OCI-M2 (cell line): Measurements from ENCODE around the gene USP1.

Source experiments
- DNase-seq: peaks from one replicate; lab custom pipeline; 2025; ENCODE audit not compliant: unreplicated experiment; lab: John Stamatoyannopoulos, UW

Gene USP1

GRCh38 chr1:62425041-62425440 is 11.8 kb upstream of the USP1 start:
- DNase-seq, result no peak

DNA sequence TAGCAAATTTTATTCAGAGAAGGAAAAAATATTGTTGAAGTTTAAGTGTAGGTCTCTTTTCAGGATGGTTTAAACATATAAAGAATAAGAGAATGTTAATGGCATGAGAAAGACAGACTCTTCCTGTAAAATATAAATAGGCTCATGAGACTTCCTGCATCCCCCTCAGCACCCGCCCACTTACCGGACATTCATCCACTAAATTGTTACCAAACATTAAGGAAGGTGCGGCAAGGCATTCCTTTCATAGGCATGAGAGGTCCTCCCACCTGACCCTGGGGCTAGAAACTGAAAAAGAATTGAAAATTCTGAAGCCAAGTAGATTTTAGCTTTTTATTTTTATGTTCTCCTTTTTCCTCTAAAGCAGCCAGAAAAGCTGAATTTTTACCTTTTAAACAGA is 10.6 kb upstream of the USP1 start:
- no peak for DNase-seq

GRCh38 chr1:62426794-62427193 is 10.1 kb upstream of the USP1 start:
- DNase-seq, result no peak

DNA sequence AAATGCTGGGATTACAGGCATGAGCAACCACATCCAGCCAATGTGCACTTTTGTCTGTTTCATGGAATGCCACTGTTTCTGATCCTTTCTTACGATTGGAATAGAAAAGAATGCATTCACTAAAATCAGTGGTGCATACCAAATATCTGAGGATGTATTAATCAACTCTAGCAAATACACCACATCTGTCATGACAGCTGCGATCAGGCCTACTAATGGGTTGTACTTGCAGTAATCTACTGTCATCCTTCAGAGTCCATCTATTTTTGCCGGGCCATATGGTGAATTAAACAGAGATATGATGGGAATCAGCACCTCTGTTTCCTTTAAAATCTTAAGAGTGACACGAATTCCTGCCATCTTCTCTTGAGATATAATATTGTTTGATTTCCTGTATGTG is 8.5 kb upstream of the USP1 start:
- no peak for DNase-seq

GRCh38 chr1:62429581-62429980 is 7.3 kb upstream of the USP1 start:
- no peak for DNase-seq

- no peak for DNase-seq
Observed at GRCh38 chr1:62433861-62434617, 2.8 kb upstream of the USP1 start.

DNA sequence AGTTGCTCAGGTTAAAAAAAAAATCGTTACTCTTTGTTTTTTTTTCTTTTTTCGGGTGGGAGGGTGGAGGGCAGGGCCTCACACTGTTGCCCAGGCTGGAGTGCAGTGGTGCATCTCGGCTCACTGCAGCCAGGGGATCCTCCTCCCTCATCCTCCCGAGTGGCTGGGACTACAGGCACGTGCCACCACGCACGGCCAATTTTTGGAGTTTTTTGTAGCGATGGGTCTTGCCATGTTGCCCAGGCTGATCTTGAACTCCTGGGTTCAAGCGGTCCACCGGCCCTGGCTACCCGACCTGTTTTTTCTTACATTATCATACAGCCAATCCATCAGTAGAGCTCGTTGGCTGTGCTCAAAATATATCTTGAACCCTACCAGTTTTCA is 2.2 kb upstream of the USP1 start:
- DNase-seq, result no peak

- DNase-seq, result no peak
Observed at GRCh38 chr1:62435231-62436038, 1.4 kb upstream of the USP1 start.

DNA sequence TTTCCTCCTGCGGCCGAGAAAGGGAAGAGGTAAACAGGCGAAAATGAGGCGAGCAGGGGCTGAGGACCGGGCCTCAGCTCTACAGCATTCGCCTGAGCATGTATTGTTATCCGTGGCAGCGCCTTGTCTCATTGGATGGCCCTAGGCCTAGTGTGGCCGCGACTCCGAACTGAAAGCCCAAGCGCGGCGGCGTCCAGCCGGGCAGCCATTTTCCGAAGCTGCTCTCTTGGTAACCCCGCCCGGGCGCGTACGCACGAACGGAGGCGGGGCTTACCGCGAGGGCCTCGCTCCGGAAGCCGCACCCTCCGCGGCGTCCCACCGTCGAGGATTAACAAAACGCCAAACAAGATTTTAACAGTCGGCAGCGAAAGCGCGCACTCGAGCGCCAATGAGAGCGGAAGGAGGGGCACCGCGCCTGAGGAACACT is 797 bp upstream of the USP1 start:
- no peak for DNase-seq

DNA sequence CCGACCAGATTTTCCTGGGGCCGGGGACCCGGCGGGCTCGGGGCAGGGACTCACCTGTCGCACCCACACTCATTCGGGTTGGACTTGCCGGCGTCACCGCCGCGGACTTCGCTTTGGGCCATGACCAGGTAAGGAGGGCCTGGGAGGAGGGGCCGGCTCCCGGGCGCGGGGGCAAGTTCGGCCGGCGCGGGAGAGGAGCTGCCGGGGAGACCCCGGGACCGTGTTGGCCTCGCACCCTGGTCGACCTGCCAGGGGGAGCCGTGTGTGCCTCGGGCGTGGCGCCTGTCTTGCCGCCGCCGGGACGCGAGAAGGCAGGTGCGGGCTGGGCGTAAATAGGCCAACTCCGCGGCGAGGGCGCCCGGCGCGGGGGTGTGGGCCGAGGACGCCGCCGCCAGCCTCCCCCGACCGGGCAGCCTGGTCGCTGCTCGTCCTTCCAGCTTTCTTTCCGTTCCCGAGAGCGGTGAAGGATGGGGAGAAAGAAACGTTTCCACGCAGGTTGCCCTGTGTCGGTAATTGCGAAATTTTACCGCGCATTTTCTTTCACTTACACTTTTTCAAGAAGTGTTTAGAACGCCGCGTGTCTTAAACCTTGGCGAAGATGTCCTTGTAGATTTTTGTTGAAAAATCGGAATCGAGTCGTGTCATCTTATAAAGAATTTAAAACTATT is 558 bp downstream of the USP1 start:
- DNase-seq, result no peak

- DNase-seq, result no peak
Observed at GRCh38 chr1:62438163-62438562, 1.3 kb downstream of the USP1 start.

DNA sequence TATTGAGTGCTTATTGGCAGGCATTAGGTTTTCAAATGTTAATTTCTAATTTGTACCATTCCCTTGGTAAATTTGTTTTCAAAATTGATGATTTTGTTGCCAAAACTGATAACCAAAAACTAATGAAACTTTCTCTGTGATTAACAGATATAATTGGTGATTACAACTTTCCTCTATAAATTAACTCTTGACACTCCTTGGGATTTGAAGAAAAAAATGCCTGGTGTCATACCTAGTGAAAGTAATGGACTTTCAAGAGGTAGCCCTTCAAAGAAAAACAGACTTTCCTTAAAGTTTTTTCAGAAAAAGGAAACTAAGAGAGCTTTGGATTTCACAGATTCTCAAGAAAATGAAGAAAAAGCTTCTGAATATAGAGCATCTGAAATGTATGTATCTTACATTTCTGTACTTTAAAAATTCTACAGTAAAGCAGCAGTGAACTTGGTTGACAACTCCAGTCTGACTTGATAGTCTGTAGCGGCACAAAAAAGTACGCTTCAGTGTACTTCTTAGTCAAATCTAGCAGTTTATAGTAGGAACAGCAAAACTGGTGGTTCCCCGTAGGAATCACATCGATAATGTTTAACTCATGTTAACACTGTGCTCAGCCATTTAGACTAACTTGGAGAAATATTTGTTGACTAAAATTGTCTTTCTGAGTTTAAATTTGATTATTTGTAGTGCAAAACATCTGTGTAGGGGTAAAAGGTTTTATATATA is 3.0 kb downstream of the USP1 start:
- DNase-seq, result no peak

DNA sequence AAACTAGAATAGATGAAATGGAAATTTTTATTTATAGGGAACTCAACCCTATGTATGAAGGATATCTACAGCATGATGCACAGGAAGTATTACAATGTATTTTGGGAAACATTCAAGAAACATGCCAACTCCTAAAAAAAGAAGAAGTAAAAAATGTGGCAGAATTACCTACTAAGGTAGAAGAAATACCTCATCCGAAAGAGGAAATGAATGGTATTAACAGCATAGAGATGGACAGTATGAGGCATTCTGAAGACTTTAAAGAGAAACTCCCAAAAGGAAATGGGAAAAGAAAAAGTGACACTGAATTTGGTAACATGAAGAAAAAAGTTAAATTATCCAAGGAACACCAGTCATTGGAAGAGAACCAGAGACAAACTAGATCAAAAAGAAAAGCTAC is 7.9 kb downstream of the USP1 start:
- no peak for DNase-seq

DNA sequence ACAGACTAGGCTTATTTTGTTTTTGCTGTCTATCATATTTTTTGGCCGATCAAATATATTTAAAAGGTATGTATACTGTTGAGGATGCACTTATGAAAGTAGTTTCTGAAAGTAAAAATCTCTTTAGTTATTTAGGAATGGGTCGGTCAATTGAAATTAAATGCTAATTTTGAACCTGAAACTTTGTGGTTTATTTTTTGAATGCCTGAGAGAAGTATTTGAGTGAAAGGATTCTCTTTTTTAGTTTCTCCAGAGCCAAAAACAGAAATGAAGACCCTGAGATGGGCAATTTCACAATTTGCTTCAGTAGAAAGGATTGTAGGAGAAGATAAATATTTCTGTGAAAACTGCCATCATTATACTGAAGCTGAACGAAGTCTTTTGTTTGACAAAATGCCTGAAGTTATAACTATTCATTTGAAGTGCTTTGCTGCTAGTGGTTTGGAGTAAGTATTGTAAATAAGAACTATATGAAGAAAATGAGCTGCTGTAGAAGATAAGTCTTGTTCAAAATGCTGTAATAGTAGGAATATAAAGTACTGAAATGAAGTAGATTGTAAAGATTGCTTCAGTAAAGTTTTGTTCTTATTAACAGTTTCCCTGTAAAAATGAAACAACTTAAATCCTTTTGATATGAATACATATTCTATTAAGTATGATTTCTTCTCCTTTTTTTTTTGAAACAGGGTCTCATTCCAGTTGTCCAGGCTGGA is 11.5 kb downstream of the USP1 start:
- DNase-seq, result no peak

GRCh38 chr1:62450301-62450700 is 13.5 kb downstream of the USP1 start:
- DNase-seq, result no peak

DNA sequence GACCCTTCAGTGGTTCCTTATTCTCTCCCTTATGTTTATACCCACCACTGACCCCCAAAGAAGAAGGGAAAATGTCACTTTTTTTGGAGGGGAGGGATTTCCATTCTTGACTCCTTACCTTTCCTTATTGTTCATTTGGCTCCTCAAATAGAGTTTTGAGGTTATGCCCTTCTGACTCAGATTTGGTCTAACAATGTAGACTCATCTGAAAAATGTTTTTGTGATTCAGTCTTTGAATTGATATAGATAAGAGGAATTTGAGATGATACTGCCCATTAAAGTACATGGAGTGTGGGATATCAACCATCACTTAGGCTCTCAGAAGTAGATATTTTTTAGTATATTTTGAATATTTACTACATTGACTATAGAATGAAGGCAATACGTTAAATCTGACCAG is 16.1 kb downstream of the USP1 start:
- DNase-seq, result no peak

- no peak for DNase-seq
Observed at GRCh38 chr1:62457955-62458354, 21.1 kb downstream of the USP1 start.

GRCh38 chr1:62462370-62462769 is 25.5 kb downstream of the USP1 start:
- no peak for DNase-seq

GRCh38 chr1:62467092-62467491 is 30.2 kb downstream of the USP1 start:
- no peak for DNase-seq

- no peak for DNase-seq
Observed at GRCh38 chr1:62476525-62477219, 39.8 kb downstream of the USP1 start.
